ENCODE measurements around the gene TCF20.

TCF20 gene

DNA sequence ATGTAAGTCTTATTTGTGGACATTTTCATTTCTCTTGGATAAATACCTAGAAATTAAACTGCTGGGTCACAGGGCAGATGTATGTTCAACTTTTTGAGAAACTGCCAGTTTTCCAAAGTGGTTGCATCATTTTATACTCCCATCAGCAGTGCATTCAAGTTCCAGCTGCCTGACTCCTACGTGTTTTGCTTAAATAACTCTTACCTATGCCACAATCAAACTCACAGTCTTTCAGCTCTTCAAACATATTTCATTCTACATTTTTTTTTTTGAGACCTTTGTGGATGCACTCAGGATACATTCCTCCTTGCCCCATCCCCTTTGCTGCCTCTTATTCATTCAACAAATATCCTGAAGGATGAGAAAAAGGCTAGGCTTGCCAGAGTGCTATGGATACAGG lies 9.2 kb downstream of the TCF20 start:
- no peak for DNase-seq (ENCODE audit: low read depth in 3 of 3, low spot score in 1 of 3)

GRCh38 chr22:42258126-42258525 lies 12.3 kb downstream of the TCF20 start:
- DNase-seq (ENCODE audit: low read depth in 3 of 3, low spot score in 1 of 3), result no peak

DNA sequence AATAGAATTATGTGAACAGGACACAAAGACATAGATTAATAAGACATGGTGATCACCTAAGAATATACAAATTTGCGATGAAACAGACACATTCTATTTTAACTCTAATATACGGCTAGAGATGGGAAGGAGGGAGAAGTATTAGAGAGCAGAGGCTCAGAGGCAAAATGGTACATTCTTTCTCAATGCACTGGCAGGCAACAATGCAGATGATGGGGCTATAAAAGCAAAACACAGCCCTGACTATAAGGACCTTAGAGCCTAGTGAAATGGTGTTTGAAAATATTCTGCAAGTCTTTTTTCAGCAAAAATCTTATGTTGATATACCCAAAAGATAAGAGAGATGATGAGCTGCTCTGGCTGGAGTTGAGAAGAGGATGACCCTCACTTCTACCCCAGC lies 13.1 kb downstream of the TCF20 start:
- no peak for DNase-seq (ENCODE audit: low read depth in 3 of 3, low spot score in 1 of 3)

- DNase-seq (ENCODE audit: low read depth in 3 of 3, low spot score in 1 of 3), result no peak
These were observed 13.5 kb downstream of the TCF20 start for GRCh38 chr22:42256930-42257329.

- DNase-seq (ENCODE audit: low read depth in 3 of 3, low spot score in 1 of 3), result no peak
These were observed 14.2 kb downstream of the TCF20 start for GRCh38 chr22:42256220-42256619.

DNA sequence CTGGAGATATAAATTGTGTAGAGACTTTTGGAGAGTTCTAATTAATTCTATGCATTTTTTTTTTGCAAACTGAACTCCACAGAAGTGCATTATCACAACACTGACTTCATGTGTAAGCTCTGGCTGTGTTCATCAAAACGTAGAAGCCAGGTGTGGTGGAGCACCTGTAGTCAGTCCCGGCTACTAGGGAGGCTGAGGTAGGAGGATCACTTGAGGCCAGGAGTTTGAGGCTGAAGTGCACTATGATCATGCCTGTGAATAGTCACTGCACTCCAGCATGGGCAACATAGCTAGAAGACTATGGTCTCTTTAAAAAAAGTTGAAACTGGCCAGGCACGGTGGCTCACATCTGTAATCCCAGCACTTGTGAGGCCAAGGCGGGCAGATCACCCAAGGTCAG lies 20.6 kb downstream of the TCF20 start:
- DNase-seq (ENCODE audit: low read depth in 3 of 3, low spot score in 1 of 3), result no peak

DNA sequence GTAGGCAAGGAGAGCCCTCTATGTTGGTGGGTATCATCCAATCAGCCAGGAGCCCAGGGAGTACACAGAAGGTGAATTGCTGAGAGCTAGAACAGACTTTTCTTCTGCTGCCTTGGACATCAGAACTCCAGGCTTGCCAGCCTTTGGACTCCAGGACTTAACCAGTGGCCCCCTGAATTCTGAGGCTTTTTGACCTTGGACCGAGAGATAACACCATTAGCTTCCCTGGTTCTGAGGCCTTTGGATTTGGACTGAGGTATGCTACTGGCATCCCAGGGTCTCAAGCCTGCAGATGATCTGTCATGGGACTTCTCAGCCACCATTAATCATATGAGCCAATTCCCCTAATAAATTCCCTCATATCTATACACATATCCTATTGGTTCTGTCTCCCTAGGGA lies 21.5 kb downstream of the TCF20 start:
- no peak for DNase-seq (ENCODE audit: low read depth in 3 of 3, low spot score in 1 of 3)

- no peak for DNase-seq (ENCODE audit: low read depth in 3 of 3, low spot score in 1 of 3)
These were observed 22.9 kb downstream of the TCF20 start for GRCh38 chr22:42247596-42247995.

GRCh38 chr22:42243802-42244060 lies 26.7 kb downstream of the TCF20 start:
- DNase-seq (ENCODE audit: low read depth in 3 of 3, low spot score in 1 of 3), result no peak

GRCh38 chr22:42236848-42237247 lies 33.6 kb downstream of the TCF20 start:
- DNase-seq (ENCODE audit: low read depth in 3 of 3, low spot score in 1 of 3), result no peak

DNA sequence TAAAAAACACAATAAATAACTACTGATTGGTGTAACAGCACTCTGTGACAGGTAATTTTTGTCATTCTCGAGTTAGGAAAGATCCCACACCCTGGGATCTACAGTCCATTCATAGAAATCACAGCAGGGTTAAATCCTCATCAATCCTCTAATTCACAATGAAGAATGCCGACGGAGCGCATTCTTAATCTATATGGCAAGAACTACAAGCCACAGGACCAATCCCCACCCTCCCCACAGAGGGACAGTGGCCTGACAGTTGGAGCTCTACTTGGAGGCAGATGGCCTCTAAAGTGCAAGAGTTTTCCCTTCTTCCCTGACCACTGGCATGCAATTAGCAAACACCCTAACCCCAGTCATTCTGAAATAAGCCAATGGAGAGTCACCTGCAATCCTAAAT lies 34.2 kb downstream of the TCF20 start:
- DNase-seq (ENCODE audit: low read depth in 3 of 3, low spot score in 1 of 3), result no peak

GRCh38 chr22:42233879-42234278 lies 36.6 kb downstream of the TCF20 start:
- no peak for DNase-seq (ENCODE audit: low read depth in 3 of 3, low spot score in 1 of 3)

DNA sequence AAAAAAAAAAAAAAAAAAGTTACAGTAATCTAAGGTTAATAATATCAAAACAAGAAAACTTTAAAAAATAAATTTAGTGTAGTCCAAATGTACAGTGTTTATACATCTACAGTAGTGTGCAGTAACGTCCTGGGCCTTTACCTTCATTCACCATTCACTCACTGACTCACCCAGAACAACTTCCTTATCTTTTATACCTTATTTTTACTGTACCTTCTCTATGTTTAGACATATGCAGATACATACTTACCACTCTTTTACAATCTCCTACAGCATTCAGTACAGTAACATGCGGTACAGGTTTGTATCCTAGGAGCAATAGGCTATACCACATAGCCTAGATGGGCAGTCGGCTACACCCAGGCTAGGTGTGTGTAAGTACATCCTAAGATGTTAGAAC lies 38.5 kb downstream of the TCF20 start:
- no peak for DNase-seq (ENCODE audit: low read depth in 3 of 3, low spot score in 1 of 3)

DNA sequence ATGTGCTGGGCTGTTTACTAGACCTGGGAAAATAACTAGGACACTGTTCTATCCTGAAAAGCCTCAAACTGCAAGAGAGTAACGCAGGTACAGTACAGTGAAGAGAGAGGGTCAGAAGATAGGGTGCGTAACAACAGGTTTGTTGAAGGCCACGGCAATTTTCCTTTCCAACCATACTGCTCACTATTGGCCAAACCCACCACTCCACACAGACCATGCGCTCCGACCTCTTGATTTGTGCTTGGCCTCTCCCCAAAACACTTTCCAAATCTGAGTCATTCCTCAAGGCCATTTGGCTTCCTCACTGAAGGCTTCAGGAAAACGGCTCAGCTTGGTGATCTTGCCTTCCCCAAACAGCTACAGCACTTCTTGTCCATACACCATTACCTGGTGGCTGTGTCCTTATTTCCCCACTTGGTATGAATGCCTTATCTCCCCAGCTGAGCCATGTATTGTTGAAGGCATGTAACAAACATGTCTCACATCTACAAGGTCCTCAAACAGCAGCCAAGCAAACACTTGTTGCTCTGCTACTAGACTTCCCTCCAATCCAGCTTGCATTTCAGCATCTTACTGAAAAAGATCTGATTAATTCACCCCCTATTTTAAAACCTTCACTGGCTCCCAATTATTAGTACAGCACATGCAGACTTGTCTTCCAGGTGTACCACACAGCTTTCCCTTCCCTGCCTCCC lies 40.9 kb downstream of the TCF20 start:
- no peak for DNase-seq (ENCODE audit: low read depth in 3 of 3, low spot score in 1 of 3)

- no peak for DNase-seq (ENCODE audit: low read depth in 3 of 3, low spot score in 1 of 3)
These were observed 42.0 kb downstream of the TCF20 start for GRCh38 chr22:42228483-42228882.

GRCh38 chr22:42227435-42227834 lies 43.0 kb downstream of the TCF20 start:
- DNase-seq (ENCODE audit: low read depth in 3 of 3, low spot score in 1 of 3), result no peak

DNA sequence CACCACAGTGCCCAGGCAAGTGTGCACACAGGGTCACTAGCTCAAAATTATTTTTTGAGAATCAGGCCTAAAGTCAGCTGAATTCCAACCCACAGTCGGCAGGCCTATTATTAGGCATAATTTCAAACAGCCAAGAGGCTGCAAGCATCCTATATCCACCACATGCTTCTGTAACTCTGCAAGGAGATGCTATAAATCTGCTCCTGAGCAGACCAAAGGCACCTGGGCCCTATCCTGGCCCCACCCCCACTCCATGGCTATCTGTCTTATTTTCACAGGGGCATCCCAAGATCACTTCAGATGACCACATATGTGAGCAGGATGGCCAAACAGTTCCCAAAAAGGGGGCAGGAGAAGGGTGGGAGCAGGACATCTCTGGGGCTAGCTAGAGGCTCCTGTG lies 44.6 kb downstream of the TCF20 start:
- no peak for DNase-seq (ENCODE audit: low read depth in 3 of 3, low spot score in 1 of 3)

GRCh38 chr22:42222140-42222539 lies 48.3 kb downstream of the TCF20 start:
- DNase-seq (ENCODE audit: low read depth in 3 of 3, low spot score in 1 of 3), result no peak
